Fibroblast of the conjunctiva (primary cell): ENCODE data around the gene PCNX4.

Source experiments
- DNase-seq: peaks from one replicate; pipeline ENCODE4 v3.0.0-alpha.2; 2010; ENCODE audit warnings: low read depth

PCNX4 gene

GRCh38 chr14:60102389-60102788, 10.7 kb downstream of the PCNX4 start:
- DNase-seq: peak; percentile 69

GRCh38 chr14:60106339-60106738, 14.6 kb downstream of the PCNX4 start:
- DNase-seq: no peak

DNA sequence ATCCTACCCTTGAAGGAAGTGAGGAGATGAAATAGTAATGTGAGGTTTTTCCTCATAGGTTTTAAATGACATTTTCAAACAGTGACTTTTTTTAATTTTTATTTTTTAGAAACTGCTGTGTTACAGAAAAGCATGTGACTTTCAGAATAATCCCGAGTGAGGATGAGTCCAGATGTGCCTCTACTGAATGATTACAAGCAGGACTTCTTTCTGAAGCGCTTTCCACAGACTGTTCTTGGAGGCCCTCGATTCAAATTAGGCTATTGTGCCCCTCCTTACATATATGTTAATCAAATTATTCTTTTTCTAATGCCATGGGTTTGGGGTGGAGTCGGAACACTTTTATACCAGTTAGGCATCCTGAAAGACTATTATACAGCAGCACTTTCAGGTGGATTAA, 15.8 kb downstream of the PCNX4 start:
- DNase-seq: no peak

GRCh38 chr14:60111732-60112131, 20.0 kb downstream of the PCNX4 start:
- no peak for DNase-seq

- DNase-seq: no peak
These were observed 23.2 kb downstream of the PCNX4 start for GRCh38 chr14:60114881-60115280.

- no peak for DNase-seq
These were observed 24.5 kb downstream of the PCNX4 start for GRCh38 chr14:60116181-60116580.

DNA sequence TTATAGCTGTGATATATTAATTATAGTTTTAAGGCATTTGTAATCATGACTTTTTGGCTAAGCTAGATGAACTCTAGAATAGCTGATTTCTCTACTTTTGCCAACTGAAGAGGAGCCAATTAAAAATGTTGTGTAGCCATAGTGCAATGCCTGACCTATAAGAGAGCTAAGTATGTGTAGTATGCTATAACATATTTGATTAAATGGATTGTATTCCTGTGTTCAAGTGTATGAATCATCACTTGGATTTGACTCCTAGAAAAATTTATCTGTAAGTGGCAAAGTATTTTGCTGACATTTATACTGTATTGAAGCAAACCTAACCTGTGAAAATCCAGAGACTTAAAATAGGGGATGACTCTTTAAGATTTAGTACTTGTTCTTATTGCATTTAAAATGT, 34.2 kb downstream of the PCNX4 start:
- DNase-seq: no peak

DNA sequence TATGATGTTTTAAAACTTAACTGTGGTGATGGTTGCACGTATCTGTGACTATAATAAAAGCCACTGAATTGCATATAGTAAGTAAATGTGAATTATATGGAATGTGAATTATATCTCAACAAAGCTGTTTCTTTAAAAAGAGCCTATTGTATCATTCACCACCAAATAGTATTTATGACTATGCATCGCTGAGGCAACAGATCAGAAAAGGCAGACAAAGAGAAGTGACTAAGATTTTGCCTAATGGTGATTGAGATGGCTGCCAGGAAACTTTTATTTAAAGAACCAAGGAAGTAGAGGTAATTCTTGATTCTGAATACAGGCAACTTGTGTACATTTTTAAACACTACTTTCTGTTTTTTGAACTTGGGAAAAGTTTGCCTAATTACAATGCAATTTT, 41.8 kb downstream of the PCNX4 start:
- no peak for DNase-seq

DNA sequence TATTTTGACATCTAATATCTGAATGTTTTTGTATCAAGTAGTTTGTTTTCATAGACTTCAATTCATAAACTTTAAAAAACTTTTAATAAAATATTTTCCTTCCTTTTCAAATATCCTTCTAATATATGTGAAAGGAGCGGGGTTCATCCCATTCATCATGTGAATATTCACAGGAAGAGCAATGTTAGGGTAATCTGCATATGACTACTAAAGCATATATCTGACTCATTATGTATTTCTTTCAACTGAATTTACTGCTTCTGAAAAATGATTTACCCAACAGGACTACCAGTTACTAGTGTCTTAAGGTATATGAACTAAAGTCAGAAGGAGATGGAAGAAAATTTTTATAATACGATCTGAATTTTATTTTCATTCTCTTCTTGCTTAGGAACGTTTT, 43.0 kb downstream of the PCNX4 start:
- DNase-seq: no peak

DNA sequence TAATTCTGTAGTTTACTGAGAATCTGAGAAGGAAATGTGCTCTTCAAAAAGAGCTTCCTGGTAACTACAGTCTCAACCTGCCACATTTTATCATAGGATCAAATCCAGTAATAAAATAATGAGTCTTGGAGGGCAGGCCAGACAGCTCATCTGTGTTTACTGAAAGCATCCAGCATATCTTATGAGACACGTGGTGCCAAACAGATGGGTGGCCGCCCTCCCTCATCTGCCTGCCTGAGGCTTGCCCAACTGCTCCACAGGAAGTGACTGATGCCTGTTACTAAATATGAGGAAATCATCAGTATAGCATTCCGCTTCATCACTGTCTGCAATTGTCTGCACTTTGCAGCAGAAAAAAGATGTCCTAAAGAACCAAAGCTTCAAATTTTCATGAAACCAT, 60.0 kb downstream of the PCNX4 start:
- peak; percentile 82 for DNase-seq

DNA sequence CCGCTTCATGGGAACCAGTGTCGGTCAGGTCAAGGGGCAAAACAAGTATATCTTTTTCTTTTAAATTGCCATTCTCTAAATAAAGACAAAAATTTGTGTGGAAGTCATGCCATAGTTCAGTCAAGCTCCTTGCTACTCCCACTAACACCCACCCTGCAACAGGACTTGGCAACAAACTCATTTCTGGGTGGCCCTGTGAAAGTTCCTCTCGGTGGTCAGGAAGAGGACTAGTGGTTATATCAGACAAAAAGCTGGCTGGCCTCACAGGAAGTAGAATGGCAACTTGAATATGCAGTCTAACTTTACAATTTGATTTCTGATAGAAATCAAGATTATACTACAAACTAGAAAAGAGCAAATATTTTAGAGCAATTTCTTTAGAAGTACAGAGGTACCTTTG, 62.3 kb downstream of the PCNX4 start:
- no peak for DNase-seq

DNA sequence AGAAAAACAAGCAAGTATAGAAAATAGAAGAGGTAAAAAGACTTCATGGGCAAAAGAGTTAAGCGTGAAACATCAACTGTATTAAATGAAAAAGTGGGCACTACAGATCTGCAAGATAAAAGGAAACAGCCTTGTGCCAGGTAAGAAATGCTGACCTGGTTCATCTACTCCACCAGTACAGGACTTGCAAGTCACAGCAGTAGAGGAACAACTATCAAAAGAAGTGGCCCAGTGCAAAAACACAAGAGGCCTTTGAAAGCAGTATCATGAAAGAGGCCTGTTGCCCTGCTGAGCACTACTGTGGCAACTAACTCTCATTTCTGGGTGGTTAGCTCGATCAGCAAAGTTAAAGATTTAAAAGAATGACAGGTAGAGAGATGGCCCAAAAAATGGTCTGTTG, 62.9 kb downstream of the PCNX4 start:
- DNase-seq: no peak

DNA sequence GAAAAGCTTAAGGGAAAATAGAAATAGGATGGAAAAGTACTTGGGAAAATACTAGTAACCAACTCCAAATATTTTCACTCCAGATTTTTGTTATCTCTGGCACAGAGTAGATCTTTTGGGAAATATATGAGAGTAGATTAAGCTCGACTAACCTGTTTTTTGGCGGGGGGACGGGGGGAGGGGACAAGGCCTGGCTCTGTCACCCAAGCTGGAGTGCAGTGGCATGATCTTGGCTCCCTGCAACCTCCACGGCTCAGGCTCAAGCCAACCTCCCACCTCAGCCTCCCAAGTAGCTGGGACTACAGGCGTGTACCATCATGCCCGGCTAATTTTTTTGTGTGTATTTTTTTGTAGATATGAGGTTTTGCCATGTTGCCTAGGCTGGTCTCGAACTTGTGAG, 68.7 kb downstream of the PCNX4 start:
- DNase-seq: no peak

- no peak for DNase-seq
These were observed 69.7 kb downstream of the PCNX4 start for GRCh38 chr14:60161196-60162107.

- no peak for DNase-seq
These were observed 72.0 kb downstream of the PCNX4 start for GRCh38 chr14:60163693-60164092.

DNA sequence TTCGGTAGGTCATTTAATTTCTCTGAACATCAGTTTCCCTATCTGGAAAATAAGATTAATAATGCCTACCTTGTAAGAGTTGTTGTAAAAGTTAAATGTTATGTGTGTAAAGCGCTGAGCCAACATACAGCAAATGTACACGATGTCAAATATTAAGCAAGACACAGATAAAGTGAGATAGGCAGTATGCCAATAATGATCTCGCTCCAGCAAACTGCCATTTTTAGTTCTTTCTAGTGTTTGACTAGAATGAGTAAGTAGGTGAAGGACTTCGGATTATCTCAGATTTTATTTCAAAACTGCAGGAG, 72.6 kb downstream of the PCNX4 start:
- DNase-seq: no peak

- peak; percentile 51 for DNase-seq
These were observed 73.2 kb downstream of the PCNX4 start, which contains the start of gene DHRS7 for GRCh38 chr14:60164712-60165546. DHRS7 (minus strand) TSS chr14:60165398; CDS start chr14:60165309, 89 bp downstream.

- no peak for DNase-seq
These were observed 73.8 kb downstream of the PCNX4 start for GRCh38 chr14:60165547-60165876.

DNA sequence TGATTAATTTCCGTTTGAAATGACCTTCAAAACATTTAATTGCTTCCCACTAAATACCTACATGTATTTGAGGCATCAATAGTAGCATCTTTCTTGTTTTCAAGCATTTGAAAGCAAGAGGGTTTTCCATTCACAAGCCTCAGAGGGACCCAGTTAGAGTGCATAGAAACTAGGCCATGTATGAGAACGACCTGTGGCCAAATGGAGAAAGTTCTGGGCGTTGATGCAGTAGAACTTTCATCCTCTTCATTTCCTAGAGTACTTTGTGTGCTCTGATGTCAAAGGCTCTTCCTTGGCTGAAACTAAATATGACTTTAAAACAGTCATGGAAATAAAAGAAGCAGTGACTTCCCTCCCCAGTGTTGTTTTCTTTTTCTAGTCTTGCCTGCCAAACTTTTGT, 74.4 kb downstream of the PCNX4 start:
- DNase-seq: no peak

GRCh38 chr14:60169722-60170121, 78.0 kb downstream of the PCNX4 start:
- DNase-seq: no peak

DNA sequence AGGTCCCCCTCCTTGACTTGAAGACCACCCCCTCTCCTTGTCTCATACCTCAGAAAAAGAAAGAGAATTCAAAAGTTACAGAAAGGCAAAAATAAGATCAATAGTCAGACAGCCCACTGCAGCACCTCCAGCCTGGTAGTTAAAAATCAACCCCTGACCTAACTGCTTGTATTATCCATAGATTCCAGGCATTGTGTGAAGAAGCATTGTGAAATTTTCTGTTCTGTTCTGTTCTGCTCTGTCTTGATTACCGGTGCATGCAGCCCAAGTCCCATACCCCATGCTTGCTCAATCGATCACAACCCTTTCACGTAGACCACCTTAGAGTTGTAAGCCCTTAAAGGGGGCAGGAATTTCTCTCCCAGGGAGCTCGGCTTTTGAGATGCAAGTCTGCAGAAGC, 79.2 kb downstream of the PCNX4 start:
- DNase-seq: no peak

DNA sequence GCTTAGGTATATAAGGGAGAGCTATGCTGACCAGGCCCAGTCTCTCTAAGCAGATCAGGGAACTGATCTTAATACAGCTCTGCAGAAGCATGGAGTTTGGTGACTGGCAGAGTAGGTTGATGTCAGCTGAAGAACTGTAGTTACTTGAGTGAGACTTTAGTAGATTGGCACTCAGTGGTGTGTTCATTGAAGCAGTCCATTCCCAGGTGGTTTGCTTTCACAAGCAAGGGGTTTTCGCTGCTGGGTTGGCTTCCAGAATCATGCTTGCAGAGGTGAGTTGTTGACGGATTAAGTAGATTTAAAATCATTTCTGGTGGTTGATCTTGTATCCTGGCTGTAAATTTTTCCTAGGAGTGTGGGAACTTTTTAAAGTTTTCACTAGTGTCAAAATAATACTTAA, 80.0 kb downstream of the PCNX4 start:
- DNase-seq: no peak
